HG03469 (cell line): Measurements from ENCODE around the gene THBS4.

ENCODE experiments used
- ATAC-seq: cut with Tn5 transposase; IDR thresholded peaks from one replicate; pipeline ENCODE4 v1.9.1; 2021; ENCODE audit warnings: mild to moderate bottlenecking, moderate library complexity, moderate number of reproducible peaks; ENCODE audit not compliant: unreplicated experiment

THBS4 gene

GRCh38 chr5:80043187-80043586, 8.0 kb downstream of the THBS4 start:
- ATAC-seq: no peak

GRCh38 chr5:80048084-80048780, 13.1 kb downstream of the THBS4 start:
- no peak for ATAC-seq

- no peak for ATAC-seq
These were observed 17.3 kb downstream of the THBS4 start for GRCh38 chr5:80052464-80052863.

- ATAC-seq: no peak
These were observed 19.5 kb downstream of the THBS4 start for GRCh38 chr5:80054682-80055081.

- no peak for ATAC-seq
These were observed 20.5 kb downstream of the THBS4 start for GRCh38 chr5:80055491-80056170.

- no peak for ATAC-seq
These were observed 22.0 kb downstream of the THBS4 start for GRCh38 chr5:80057099-80057498.

- no peak for ATAC-seq
These were observed 22.8 kb downstream of the THBS4 start for GRCh38 chr5:80057921-80058320.

GRCh38 chr5:80059354-80059980, 24.3 kb downstream of the THBS4 start:
- ATAC-seq: no peak

GRCh38 chr5:80060966-80061365, 25.8 kb downstream of the THBS4 start:
- no peak for ATAC-seq

- no peak for ATAC-seq
These were observed 26.4 kb downstream of the THBS4 start for GRCh38 chr5:80061547-80061946.

GRCh38 chr5:80064124-80064523, 29.0 kb downstream of the THBS4 start:
- ATAC-seq: no peak

GRCh38 chr5:80067016-80067415, 31.9 kb downstream of the THBS4 start:
- ATAC-seq: no peak

- no peak for ATAC-seq
These were observed 32.5 kb downstream of the THBS4 start for GRCh38 chr5:80067531-80068245.

- no peak for ATAC-seq
These were observed 33.1 kb downstream of the THBS4 start for GRCh38 chr5:80068246-80068636.

- ATAC-seq: no peak
These were observed 33.6 kb downstream of the THBS4 start for GRCh38 chr5:80068775-80069174.

GRCh38 chr5:80069251-80069800, 34.2 kb downstream of the THBS4 start:
- no peak for ATAC-seq

- ATAC-seq: no peak
These were observed 34.8 kb downstream of the THBS4 start for GRCh38 chr5:80069918-80070318.

GRCh38 chr5:80070338-80071056, 35.3 kb downstream of the THBS4 start:
- ATAC-seq: peak; percentile 54

- ATAC-seq: no peak
These were observed 36.4 kb downstream of the THBS4 start for GRCh38 chr5:80071510-80072021.
